Activated CD4-positive, alpha-beta T cell treated with anti-CD3 and anti-CD28 coated beads, Interleukin-2, amount 50 U/mL, for 4 hours (primary cell): ENCODE data around the gene TPP2.

ENCODE experiments used
- DNase-seq, 2 experiments: peaks; one replicate each; pipeline ENCODE4 v3.0.0-alpha.2; 2020

Gene TPP2

GRCh38 chr13:102596147-102597028 lies at the start of gene TPP2:
Gene TPP2, plus strand, starts transcription at chr13:102596986. Its CDS starts 53 bp downstream, at chr13:102597039.
- DNase-seq, result peak; percentile 97

GRCh38 chr13:102548811-102549210 lies 48.0 kb upstream of the TPP2 start:
- no peak for DNase-seq

- DNase-seq, result no peak
Observed at GRCh38 chr13:102550507-102550906, 46.3 kb upstream of the TPP2 start.

- no peak for DNase-seq
Observed at GRCh38 chr13:102555914-102556553, 40.8 kb upstream of the TPP2 start.

GRCh38 chr13:102556806-102557205 lies 40.0 kb upstream of the TPP2 start:
- no peak for DNase-seq

- DNase-seq, result no peak
Observed at GRCh38 chr13:102558029-102558428, 38.8 kb upstream of the TPP2 start.

- DNase-seq, result no peak
Observed at GRCh38 chr13:102561933-102562332, 34.9 kb upstream of the TPP2 start.

GRCh38 chr13:102563267-102563666 lies 33.5 kb upstream of the TPP2 start:
- no peak for DNase-seq

GRCh38 chr13:102564564-102564963 lies 32.2 kb upstream of the TPP2 start:
- DNase-seq, result no peak

- no peak for DNase-seq
Observed at GRCh38 chr13:102566513-102566912, 30.3 kb upstream of the TPP2 start.

GRCh38 chr13:102567857-102568256 lies 28.9 kb upstream of the TPP2 start:
- DNase-seq, result no peak

GRCh38 chr13:102569488-102569887 lies 27.3 kb upstream of the TPP2 start:
- DNase-seq, result no peak

- no peak for DNase-seq
Observed at GRCh38 chr13:102571075-102571474, 25.7 kb upstream of the TPP2 start.

- DNase-seq, result no peak
Observed at GRCh38 chr13:102572323-102572722, 24.5 kb upstream of the TPP2 start.

GRCh38 chr13:102580552-102581169 lies 16.1 kb upstream of the TPP2 start:
- no peak for DNase-seq

GRCh38 chr13:102582256-102582655 lies 14.5 kb upstream of the TPP2 start:
- no peak for DNase-seq

GRCh38 chr13:102584434-102584833 lies 12.4 kb upstream of the TPP2 start:
- no peak for DNase-seq

GRCh38 chr13:102586615-102587014 lies 10.2 kb upstream of the TPP2 start:
- DNase-seq, result no peak

GRCh38 chr13:102587916-102588315 lies 8.9 kb upstream of the TPP2 start:
- DNase-seq, result no peak

GRCh38 chr13:102589301-102589822 lies 7.4 kb upstream of the TPP2 start:
- no peak for DNase-seq

GRCh38 chr13:102591988-102592781 lies 4.6 kb upstream of the TPP2 start:
- peak; percentile 74 to 79 for DNase-seq

- DNase-seq, result no peak
Observed at GRCh38 chr13:102593466-102593865, 3.3 kb upstream of the TPP2 start.
